ENCODE data around the gene ST7.

- TF ChIP-seq CTCF (IDR thresholded peaks at IDR 0.05) (no peak), POLR2A (IDR thresholded peaks at IDR 0.05) (no peak)
These were observed 266.2 kb downstream of the ST7 start for GRCh38 chr7:117219485-117219884.

All from transverse colon (tissue), 3 donors.